HG02981 (cell line): Measurements from ENCODE around the gene ASCL2.

Experiments used
- ATAC-seq: cut with Tn5 transposase; IDR thresholded peaks from one replicate; pipeline ENCODE4 v1.9.1; 2021; ENCODE audit warnings: mild to moderate bottlenecking, moderate library complexity; ENCODE audit not compliant: unreplicated experiment

The ASCL2 gene

GRCh38 chr11:2270322-2271076 lies at the start of gene ASCL2:
Gene ASCL2 (minus strand): TSS chr11:2270588. CDS start chr11:2270332, 256 bp downstream.
- no peak for ATAC-seq

DNA sequence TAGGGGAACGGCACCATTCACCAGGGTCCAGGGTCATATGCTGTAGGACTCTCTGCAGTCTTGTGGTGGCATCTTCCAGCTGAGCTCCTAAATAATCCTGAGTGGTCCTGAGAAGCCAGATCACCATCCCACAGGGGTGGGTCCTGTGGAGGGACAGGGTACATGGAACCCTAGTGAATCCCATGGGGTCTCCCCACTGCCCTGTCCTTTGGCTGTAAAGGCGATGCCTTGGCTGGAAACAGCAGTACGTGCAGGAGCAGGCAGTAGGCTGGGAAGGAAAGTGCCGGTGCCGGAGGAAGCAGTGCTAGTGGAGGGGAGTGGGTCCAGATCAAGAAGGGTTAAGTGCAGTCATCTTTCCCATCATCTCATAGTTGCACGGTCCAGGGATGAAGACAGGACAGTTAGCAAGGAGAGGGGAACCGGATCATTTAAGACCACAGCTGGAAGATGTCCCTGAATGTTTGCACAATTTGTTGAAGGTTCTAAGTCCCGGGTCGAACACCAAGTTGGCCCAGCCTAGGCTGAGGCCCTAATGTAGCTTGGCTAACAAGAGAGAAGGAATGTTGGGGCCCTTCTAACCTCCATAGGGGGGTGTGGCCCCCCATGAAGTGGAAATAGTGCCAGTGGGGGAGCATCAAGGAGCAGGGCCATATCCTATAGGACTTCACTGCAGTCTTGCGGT lies 49.5 kb upstream of the ASCL2 start:
- ATAC-seq, result no peak

- ATAC-seq, result no peak
Observed at GRCh38 chr11:2318707-2319106, 48.3 kb upstream of the ASCL2 start.

GRCh38 chr11:2318123-2318522 lies 47.7 kb upstream of the ASCL2 start:
- ATAC-seq, result no peak

GRCh38 chr11:2317354-2318050 lies 47.1 kb upstream of the ASCL2 start:
- no peak for ATAC-seq

DNA sequence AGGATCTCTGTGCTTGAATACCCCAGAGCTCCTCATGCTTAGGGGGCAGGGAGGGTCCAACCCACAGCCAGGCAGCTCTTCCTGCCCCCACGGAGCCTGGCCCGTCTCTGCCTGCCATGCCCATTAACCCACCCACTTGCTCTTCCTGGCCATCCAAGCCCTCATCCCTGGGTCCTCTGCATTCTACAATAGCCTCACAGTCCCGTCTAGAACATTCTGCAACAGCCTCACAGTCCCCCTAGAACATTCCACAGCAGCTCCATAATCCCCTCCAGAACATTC lies 46.5 kb upstream of the ASCL2 start:
- no peak for ATAC-seq

DNA sequence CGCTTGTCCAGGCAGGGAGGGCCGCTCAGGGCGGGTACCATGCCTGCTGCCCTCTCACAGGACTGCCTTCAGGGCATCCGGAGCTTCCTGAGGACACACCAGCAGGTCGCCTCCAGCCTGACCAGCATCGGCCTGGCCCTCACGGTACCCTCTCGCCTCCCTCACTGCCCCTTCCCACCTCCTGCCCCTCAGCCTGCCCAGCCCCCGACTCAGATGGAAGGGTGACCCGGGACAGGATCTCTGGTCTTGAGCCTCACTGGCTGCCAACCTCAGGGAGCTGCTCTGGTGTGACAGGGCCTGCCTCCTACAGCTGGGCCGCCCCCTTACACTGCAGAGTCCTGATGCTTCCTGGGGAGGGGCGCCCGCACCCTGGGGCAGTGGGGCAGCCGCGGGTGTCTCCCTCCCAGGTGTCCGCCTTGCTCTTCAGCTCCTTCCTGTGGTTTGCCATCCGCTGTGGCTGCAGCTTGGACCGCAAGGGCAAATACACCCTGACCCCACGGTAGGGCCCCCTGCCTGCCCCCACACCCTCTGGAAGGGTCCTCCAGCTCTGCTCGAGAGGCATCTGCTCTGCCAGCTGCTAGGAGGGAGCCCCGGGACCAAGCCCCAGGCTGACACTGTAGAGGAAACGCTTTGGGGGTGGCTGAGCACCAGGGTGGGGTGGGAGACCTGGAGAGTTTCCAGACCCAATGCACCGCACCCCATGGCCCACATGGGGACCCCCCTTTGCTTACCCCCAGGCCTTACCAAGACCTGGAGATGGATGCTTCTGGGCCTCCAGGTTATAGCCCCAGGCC lies 46.0 kb upstream of the ASCL2 start:
- no peak for ATAC-seq

DNA sequence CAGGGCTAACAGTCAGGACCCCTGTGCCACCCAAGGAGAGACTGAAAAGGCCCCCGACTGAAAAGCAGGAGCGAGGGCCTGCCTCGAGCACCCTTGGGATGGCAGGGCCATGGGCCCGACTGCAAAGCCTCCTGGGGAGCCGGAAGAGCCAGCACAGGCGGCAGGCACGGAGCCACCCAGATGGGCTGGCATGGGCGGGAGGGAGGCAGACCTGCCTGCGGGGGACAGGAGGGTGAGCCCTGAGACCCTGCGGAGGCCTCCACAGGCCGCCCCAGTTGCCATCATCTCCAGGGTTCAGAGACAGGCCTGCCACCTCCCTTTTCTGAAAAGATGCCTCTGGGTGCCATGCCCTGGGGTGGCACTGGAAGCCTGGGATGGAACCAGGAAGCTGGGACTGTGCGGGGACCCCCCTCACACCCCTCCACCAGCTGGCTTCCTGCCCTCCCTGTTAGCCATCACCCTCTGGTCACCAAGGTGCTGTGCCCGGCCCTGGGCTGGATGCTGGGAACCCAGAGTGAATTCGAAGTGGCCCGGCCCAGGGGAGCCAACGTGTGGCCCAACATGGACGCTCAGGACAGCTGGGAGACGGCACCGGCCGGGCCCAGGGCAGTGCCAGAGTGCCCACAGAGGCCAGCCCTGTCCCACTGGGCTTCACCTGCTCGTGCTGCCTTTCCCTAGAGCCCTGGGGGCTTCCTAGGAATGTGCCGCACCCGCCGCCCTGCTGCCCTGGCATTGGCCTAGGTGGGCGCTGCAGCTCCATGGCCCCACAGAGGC lies 45.2 kb upstream of the ASCL2 start:
- no peak for ATAC-seq

DNA sequence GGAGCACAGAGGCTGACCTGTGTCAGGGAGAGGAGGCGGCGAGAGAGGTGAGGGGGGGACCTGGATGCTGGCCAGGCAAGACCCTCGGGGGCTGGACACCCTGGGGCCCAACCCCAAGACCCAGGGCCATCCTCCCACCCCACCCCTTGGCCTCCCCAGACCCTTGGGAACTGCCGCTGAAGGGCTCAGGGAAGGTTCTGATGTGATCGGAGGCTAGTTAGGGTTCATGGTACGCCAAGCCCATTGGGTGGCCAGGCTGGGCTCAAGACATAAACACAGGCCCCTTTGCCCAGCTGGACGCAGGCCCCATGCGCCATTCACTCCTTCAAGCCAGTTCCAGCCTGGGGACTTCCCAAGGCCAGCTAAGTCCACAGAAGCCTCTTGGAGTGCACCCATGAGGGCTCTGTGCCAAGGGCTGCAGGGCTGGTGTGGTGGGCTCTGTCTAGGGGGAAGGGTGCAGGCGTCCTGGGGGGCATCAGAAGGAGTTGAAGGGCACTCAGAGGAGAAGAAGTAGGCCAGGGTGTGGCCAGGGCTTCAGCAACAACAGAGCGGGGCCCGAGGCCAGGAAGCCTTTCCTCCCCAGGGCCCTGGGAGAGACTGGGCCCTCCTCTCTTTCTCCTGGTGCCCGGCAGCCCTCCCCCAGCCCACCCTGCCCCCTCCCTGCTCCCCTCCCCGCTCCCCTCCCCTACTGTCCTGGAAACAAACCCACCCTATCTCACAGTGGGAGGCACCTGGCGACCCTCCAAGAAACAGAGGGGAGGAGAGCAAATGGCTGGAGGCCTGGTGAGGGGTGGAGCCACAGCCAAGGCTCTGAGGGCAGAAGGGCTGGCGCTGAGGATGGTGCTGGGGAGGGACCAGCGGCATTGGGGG lies 44.4 kb upstream of the ASCL2 start:
- no peak for ATAC-seq

- ATAC-seq, result no peak
Observed at GRCh38 chr11:2314136-2314524, 43.7 kb upstream of the ASCL2 start.

GRCh38 chr11:2313051-2313951 lies 42.9 kb upstream of the ASCL2 start:
- no peak for ATAC-seq

DNA sequence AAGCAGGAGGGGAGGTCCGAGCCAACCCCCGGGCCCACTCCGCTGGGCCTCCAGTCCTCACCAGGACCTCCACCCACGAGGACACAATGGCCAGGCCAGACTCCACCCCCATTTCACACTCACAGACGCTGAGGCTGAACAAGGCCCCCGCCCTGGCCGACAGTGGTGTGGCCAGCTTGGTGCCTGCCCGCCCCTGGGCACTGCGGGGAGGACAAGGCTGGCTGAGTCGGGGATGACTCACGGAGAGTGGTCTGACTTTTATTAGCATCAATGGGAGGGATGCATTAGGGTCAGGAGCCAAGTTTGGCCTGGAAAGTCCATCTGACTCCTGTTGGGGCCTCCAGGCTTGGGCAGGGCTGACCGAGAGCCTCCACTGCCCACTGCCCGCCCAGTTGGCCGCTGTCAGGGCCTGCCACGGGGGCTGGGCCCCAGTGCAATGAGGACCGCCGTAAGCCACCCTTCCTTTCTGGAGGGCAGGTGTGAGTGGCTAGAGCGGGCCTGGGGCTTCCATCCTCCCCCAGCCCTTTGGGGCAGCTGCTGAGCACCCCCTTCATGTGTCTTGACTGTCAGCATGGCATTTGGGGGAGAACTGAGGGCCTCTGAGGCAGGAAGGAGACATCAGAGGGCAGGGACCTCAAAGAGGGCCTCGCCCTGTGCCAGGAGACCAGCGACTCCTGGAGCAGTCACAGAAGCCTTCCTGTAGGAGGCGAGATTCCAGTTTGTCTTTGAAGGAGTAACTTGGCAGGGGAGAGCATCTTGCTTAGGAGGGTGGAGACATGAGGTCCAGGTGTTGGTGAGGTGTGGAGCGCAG lies 42.0 kb upstream of the ASCL2 start:
- no peak for ATAC-seq

GRCh38 chr11:2311353-2312133 lies 41.2 kb upstream of the ASCL2 start:
- no peak for ATAC-seq

- ATAC-seq, result no peak
Observed at GRCh38 chr11:2310786-2311352, 40.5 kb upstream of the ASCL2 start.

DNA sequence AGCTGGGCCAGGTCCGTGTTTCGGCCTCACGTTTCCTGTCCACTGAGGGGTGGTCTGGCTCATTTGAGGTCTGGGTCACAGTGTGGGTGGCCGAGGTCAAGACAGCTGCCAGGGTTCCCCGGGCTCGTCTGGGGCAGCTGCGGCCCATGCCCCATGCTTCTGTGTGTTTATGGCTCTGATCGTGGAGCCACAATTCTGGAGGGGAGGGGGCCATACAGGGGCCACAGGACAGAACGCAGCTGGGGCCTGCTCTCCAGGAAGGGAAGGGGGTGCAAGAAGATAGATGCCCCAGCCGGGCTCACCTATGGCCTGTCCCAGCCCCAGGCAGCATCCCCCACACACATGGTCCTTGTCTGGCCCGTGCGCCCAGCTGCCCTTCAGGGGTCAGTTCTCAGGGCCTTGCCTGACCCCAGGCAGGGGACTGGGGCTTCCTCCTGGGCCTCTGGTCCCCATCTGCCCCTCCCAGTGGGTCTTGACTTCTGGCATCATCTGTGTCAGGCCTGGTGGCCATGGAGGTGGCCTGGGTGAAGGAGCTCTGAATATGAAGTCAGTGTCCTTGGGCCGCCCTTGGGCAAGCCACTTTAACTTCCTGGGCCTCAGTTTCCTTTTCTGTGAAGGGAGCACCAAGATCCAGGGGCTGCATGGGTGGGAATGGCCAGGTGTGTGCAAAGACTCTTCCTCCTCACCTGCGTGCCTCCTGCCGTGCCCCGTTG lies 39.8 kb upstream of the ASCL2 start:
- ATAC-seq, result no peak
